ENCODE measurements around the gene OR2Y1. TPM values are rescaled to one million over a fixed set of nuclear protein-coding genes. Genes with fewer than 3 reads are reported as not detected.
"Not testable (repeated sequence)": the region's sequence is repeated elsewhere in the genome, so short reads cannot be mapped to it uniquely, and the experiment has no call there.

OR2Y1 gene, protein sequence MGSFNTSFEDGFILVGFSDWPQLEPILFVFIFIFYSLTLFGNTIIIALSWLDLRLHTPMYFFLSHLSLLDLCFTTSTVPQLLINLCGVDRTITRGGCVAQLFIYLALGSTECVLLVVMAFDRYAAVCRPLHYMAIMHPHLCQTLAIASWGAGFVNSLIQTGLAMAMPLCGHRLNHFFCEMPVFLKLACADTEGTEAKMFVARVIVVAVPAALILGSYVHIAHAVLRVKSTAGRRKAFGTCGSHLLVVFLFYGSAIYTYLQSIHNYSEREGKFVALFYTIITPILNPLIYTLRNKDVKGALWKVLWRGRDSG
- total RNA-seq (2014; rRNA removed; shearing (Covaris generic)): not detected in 2 replicates
- not detected in 2 replicates for polyA plus RNA-seq (2015; cell fraction: cytosol; rRNA removed)
- not detected in 2 replicates for polyA plus RNA-seq (2015; cell fraction: nucleus; rRNA removed)

DNA sequence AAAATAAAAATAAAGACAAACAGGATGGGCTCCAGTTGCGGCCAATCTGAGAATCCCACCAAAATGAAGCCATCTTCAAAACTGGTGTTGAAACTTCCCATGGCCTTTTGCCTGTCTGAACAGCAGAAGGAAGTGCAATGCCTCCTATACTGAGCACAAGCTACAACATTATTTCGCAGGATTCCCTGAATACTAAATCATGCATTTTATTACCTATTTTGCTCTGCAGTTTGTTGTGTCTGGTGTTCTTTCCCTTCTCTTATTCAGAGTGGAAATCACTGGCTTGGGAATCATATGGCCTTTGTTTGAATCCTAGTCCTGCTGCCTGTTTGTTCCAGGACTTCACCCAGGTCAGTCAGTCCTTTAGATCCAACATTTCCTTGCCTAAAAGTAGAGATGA lies at the start of gene OR2Y1:
OR2Y1 (minus strand) TSS at position 101 of the 400 bp plus-strand sequence; CDS start at position 101, 0 bp downstream.
- DNase-seq (ENCODE audit: low read depth): no peak

DNA sequence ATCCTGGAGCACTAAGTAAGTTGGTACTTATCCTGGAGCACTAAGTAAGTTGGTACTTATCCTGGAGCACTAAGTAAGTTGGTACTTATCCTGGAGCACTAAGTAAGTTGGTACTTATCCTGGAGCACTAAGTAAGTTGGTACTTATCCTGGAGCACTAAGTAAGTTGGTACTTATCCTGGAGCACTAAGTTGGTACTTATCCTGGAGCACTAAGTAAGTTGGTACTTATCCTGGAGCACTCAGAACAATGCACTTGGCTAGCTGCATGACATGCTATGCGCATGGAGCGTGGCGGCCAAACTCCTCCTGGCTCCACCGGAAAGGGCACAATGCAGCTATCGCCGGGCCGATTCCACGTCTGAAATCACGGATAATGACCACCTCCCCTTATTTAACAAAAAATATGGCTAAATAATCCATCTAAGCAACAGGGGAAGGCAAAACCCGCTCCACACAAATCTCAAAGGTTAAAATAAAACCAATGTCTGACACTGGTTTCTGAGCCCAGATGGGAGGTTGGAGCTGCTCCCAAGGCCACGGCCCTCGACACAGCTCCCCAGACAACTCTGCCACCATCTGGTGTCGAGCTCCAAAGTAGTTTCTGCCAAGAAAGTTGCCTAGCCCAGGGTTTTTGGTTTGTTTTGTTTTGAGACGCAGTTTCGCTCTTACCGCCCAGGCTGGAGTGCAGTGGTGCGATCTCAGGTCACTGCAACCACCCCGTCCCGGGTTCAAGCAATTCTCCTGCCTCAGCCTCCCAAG lies 49.0 kb upstream of the OR2Y1 start:
- not testable (repeated sequence) for DNase-seq (ENCODE audit: low read depth)

DNA sequence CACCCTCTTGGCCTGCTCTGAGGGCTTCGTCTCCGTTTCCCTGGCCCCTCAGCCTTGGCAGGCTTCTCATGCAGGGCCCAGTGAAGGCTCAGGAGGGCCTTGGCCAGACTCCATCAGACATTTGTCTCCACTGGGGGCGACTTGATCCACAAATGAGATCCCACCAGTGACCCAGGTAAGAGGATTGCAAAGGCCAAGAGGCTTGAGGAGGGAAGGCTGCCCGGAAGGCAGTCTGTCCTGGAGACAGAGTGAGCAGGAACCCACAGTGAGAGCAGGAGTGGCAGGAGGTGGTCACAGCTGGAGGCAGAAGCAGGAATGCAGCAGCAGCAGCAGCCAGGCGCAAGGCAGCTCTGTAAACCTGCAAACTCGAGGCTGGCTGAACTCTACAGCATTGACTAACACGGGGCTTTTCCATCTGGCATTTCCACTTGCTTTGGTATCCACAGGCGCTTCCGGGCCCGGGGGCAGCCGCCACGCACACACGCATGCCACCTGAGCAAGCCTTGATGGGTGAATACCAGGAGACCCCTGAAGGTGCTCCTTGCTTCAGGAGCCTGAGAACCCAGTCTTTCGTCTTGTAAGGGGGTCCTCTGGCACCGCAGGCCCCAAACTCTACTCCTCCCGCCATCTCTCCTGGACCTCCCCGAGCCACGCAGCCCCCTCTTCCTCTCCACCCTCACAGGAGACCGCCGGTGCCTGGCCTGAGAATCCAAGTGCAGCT lies 48.0 kb upstream of the OR2Y1 start:
- no peak for DNase-seq (ENCODE audit: low read depth)

DNA sequence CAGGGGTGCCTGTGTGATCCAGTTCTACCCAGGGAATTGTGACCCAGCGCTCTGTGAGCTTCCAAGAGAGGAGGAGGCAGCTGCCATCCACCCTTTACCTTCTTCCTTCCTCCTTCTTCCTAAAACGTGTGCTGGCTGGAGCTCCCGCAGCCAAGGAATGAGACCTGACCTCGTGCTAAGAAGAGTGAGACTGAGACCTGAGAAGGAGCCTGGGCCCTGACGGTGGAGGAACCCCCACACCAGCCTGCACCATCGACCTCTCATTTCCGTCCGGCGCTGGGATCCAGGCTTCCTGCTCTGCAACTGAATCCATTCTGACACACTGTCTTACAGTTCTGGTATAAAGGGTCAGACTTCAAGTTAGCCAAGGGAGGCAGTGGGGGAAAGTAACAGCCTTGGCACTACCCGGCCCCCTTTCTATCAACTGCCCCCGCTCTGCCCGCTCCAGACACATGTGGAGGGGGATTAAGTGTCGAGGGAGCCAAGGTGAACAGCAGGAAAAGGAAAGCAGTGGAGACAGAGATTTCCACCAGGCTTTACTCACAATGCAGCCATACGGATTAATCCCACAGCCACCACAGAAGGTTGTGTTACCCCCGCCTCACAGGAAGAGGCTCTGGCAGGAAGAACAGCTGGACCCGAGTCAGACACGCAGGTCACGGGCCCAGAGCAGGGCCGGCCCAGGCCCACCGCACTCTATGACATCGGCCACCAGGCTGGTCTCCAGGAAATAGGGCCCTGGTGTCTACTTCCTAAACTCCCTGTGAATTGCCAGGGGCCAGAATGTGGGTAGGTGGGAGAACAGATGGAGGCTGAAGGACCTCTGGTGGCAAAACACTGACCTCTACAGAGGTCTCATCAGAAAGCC lies 46.9 kb upstream of the OR2Y1 start:
- DNase-seq (ENCODE audit: low read depth): no peak

DNA sequence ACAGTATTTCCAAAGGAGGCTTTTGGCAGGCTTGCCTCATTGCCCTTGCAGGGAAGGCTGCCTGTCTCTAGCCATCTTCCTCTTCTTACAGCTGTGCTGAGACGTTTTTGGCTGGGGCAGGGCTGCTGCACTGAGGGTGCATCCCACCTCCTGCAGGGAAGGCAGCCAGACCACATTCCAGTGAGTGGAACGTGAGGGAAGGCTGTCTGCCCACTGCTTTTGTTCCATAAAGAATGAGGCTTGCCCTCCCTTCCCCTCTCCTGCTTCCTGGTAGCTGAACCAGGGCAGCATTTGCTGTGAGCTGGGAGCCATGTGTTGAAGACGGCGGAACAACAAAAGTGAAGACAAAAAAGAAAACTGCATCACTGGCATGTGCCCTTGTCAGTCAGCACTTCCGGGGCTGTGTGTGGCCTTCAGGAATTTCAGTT lies 46.0 kb upstream of the OR2Y1 start:
- DNase-seq (ENCODE audit: low read depth): peak; percentile 41

DNA sequence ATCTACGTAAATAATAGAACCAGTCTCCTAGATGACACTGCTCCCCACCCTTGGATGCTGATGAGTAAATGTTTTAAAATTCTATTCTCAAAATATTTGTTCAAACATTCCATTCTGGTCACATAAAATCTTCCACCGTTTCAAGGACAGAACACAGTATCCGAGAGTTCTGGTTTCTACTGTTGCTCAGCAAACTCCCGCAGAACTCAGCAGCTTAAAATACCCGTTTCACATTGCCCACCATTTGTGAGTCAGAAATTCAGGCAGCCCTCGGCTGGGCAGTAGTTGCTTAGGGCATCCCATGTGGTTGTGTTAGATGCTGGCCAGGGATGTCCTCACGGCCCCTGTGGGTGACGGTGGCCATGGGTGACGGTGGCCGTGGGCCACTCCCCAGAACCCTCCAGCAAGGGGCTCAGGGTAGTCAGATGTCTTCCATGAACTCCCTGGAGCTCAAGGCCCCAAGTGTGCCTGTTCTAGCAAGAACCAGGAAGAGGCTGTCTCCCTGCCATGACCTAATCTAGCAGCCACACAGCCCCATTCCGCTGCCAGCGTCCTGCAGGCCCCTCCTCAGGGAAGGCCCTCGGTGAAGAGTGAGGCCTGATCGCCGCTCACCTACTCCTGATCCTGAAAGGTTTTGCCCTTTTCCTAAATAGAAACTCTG lies 45.4 kb upstream of the OR2Y1 start:
- DNase-seq (ENCODE audit: low read depth): no peak

DNA sequence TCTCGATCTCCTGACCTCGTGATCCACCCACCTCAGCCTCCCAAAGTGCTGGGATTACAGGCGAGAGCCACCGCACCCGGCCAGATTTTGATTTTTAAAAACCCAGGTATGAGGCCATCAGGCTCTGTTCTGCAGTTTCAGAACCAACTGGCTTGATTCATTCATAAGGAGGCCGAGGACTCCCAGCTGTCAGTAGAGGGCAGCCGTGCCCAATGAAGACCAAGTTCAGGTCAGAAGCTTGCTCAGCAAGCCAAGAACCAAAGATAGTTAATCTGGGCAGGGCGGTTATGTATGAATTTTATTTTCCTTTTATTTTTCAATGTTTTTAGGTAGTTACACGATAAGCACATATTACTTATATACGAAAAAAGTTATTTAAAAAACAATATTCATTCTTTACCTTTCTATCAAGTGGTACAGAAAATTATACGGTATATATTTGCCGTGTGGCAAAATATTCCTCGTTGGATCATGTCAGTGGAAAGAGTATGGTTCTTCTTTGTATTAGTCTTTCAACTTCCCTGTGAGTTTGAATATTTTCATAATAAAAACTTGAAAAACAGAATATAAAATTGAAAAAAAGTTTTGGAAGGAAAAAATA lies 44.7 kb upstream of the OR2Y1 start:
- peak; percentile 53 for DNase-seq (ENCODE audit: low read depth)

DNA sequence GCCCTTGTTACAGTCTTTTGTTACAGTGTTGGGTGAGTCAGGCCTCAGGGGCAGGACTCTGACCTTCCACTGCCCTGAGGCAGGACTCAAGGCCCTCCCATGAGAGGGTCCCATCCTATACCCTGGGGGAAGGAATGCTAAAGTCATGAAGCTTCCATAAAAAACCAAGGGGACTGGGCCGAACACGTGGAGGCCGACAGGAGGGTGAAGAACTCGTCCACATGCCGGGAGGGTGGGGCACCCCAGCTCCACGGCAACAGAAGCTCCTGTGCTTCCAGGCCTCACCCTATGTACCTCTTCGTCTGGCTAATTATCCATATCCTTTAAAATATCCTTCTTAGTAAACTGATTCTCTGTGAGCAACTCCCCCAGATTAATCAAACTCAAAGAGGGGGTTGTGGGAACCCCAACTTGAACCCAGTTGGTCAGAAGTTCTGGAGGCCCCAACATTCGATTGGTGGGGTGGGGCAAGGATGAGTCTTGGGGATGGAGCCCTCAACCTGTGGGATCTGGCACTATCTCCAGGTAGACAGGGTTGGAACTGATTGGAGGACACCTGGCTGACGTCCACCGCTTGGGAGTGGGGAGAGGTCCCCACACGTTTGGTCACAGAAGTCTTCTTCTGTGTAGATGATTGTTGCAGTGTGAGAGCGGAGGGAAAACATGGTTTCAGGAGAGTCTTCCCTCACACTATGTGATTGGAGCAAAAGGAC lies 43.6 kb upstream of the OR2Y1 start:
- DNase-seq (ENCODE audit: low read depth): no peak

DNA sequence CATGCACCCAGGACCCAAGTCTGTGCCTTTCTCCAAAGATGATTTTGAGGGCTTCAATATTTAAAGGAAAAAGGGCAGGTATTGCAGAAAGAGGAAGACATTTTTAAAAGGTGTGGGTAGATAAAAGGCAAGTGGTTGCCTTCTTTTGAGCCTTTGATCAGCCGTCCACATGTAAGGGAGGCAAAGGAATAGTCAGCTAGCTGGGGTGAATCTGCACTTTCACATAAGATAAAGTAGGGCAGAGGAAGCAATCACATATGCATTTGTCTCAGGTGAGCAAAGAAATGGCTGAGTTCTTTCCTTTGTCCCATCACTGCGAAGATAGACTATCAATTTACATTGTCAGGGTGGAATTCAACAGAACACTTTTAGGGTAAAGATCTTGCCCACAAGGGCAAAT lies 42.9 kb upstream of the OR2Y1 start:
- no peak for DNase-seq (ENCODE audit: low read depth)

DNA sequence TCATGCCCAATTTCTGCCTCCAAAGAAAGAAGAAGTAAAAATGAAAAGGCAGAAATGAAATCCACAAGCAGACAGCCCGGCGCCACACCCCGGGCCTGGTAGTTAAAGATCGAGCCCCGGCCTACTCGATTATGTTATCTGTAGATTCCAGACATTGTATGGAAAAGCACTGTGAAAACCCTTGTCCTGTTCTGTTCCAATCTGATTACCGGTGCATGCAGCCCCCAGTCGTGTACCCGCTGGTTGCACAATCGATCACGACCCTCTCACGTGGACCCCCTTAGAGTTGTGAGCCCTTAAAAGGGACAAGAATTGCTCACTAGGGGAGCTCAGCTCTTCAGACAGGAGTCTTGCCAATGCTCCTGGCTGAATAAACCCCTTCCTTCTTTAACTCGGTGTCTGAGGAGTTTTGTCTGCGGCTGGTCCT lies 42.1 kb upstream of the OR2Y1 start:
- not testable (repeated sequence) for DNase-seq (ENCODE audit: low read depth)

DNA sequence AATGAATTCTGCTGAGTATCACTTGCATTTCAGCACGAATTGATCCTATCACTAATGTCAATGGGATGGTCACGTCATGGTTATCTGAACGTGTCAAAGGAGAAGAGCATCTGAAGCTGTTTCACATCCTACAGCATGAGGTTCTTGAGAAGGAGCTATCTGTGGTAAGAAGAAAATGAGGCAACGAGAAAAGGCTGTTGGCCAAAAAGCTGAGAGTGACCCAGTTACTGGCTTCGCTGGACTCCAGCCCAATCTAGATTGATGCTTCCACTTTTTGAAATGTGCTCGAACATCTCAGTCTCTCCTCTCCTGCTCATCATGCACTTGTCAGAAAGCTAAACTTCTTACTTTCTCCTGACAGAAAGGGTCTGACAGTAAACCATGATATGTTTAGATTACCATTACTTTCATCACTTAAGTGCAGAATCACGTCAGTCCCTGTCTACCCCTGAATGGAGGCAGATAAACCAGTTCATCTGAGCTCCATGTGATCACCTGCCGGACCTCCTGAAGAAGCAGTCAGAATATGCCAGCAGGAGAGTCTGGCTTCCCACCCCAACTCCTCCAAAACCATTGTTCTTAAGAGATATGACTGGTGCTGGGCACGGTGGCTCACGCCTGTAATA lies 40.2 kb upstream of the OR2Y1 start:
- no peak for DNase-seq (ENCODE audit: low read depth)

DNA sequence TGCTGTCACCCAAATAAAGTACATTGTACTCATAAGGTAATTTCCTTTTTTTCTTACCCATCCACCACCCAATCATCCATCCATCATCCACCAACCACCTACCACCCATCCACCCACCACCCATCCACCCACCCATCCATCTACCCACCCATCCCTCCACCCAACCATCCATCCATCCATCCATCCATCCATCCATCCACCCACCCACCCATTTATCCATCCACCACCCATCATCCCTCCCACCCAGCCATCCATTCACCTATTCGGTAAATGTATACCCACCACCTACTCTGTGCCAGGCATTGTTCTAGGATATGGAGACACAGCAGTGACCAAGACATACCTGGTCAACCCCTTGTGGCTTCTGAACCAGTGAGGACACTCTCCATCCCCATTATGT lies 37.6 kb upstream of the OR2Y1 start:
- no peak for DNase-seq (ENCODE audit: low read depth)

DNA sequence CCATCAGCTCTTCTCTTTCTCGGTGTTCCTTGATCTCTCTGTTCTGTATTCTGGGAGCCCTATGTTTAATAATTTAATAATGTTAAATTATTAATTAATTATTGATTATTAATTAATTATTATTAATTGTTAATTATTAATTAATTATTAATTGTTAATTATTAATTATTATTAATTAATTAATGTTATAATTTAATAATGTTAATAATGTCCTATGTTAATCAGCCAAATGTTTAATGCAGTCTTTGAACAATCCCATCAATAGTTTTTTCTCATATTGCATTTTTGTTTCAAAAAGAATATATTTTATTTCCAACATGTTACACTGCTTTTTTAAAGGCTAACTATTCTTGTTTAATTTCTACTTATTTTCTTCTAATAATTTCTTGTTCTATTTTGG lies 36.5 kb upstream of the OR2Y1 start:
- no peak for DNase-seq (ENCODE audit: low read depth)

DNA sequence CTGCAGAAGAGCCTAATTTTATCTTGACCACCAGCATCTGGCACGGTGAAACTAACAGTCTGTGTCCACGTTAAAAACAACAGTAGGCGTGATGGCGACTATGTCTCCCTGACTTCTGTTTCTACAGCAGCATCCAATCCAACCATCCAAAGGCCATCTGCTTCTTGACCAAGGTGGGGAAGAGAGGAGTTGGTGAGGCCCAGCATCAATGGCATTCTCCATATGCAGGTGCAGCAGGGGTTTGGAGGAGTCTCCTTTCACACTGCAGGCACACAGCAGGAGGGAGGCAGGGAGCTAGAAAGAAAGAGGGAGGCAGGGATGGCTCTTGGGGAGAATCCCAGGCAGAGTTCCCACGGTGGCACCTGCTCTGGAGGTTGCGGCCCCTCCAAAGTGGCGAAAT lies 35.8 kb upstream of the OR2Y1 start:
- no peak for DNase-seq (ENCODE audit: low read depth)

DNA sequence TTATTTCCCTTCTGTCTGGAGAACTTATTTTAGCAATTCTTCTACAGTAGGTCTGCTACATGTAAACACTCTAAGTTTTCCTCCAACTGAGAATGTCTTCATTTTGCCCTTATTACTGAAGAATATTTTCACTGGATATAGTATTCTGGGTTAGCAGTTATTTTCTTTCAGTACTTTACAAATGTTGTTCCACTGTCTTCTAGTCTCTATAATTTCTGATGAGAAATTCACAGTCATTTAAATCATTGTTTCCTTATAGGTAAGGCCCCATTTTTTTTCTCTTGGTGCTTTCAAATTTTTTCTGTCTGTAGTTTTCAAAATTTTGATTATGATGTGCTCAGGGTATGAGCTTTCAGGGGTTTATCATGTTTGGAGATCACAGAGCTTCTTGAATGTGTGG lies 32.0 kb upstream of the OR2Y1 start:
- DNase-seq (ENCODE audit: low read depth): no peak

DNA sequence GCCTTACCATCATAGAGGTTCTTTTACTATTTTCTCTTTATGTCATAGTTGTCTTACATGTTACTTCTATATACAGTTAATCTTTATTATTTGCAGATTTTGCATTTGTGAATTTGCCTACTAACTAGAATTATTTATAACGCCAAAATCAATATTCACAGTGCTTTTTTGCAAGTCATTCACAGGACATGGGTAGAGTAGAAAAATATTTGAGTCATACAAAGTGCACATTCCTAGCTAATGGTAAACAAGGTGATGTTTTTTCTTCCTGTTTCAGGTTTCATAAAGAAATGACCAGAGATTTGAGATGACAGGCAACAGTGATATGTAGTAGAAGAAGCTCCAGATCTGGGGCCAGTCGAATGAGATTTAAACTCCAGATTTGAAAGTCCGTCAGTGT lies 30.0 kb upstream of the OR2Y1 start:
- DNase-seq (ENCODE audit: low read depth): no peak

DNA sequence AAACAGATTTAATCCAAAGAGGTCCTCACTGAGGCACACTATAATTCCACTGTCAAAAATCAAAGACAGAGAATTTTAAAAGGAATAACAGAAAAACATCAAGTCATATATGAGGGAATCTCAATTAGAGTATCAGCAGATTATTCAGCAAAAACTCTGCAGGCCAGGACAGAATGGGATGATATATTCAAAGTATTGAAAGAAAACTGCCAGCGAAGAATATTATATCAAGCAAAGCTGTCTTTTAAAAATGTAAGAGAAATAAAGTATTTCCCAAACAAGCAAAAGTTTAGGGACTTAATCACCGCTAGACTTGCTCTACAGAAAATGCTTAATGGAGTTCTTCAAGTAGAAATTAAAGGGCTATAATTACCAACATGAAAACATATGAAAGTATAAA lies 15.7 kb upstream of the OR2Y1 start:
- DNase-seq (ENCODE audit: low read depth): no peak

DNA sequence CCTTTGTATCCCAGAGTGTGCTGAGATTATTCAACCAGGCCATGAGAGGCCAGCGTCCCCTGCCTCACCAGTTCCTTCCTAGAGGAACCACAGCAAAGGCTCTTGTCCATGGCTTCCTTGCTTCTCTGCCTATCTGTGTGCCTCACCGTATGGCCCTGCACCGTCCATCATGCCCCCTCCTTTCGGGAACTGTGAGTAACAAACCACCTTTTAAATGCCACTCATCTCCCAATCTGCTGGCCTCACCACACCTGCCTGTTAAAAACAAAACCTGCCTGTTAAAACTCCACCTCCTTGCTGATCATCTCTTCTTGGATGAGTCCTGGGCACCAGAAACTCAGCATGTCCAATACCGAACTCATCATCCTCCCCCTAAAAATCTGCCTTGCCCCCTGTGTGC lies 4.4 kb upstream of the OR2Y1 start:
- DNase-seq (ENCODE audit: low read depth): no peak

DNA sequence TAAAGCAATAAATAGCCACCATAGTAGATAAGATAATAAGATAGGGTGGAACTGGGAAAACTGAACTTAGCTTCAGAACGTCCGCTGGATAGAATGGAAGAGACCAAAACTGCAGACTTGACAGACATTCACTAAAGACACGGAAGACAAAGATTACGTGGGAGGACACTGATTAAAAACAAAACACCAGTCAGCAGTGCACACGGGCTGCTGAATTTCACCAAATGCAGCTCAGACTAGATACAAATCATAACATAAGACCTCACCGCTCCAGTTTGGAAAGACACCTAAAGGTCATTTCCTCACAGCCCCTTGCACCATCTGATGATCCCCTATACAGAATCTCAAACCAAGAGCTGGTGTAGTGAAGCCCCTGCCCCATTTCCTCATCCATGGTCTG lies 2.9 kb upstream of the OR2Y1 start:
- no peak for DNase-seq (ENCODE audit: low read depth)

Measured in HT1080 (cell line).